ENCODE measurements around the gene TNRC6B.

The TNRC6B gene

GRCh38 chr22:40224702-40225101 lies 47.0 kb downstream of the TNRC6B start:
- H3K27me3 ChIP-seq (ENCODE audit: control insufficient read depth in 2 of 2, insufficient read depth in 2 of 2, low read length in 2 of 2), result no peaks in the 10 kb centered on the region
- H3K9ac ChIP-seq (ENCODE audit: low read depth in 1 of 2, low read length in 2 of 2), result no peak overlapping the region
- no peak overlapping the region for H3K27ac ChIP-seq (ENCODE audit: low read depth in 2 of 2, low read length in 2 of 2)
- H3K4me1 ChIP-seq (ENCODE audit: control insufficient read depth in 2 of 2, insufficient read depth in 2 of 2, low read length in 2 of 2), result peaks cover 0 to 3% of the 10 kb centered on the region in 2 donors
- no peak overlapping the region for H3K4me3 ChIP-seq (ENCODE audit: low read length in 2 of 2)
- H3K9me3 ChIP-seq (ENCODE audit: control insufficient read depth in 2 of 2, low read length in 2 of 2), result no peaks in the 10 kb centered on the region
- no peaks in the 10 kb centered on the region for H3K36me3 ChIP-seq (ENCODE audit: control insufficient read depth in 2 of 2, insufficient read depth in 2 of 2, low read length in 2 of 2)

DNA sequence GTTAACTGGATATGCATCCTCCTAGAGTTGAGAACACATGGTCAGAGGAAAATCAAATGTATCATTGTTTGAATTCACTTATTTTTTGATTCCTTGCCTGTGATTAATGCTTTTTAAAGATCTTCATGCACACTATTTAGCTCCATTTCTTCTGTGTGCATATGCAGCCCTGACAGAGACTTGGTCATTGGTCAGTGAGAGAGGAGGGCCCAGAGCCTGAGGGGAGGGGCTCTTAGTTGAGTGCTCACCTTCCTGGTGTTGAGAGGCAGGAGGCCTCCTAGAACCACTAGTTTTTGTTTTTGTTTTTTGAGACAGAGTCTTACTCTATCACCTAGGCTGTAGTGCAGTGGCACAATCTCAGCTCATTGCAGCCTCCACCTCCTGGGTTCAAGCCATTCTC lies 48.9 kb downstream of the TNRC6B start:
- H3K4me3 ChIP-seq (ENCODE audit: low read length in 2 of 2), result no peak overlapping the region
- H3K27me3 ChIP-seq (ENCODE audit: control insufficient read depth in 2 of 2, insufficient read depth in 2 of 2, low read length in 2 of 2), result no peaks in the 10 kb centered on the region
- H3K9me3 ChIP-seq (ENCODE audit: control insufficient read depth in 2 of 2, low read length in 2 of 2), result no peaks in the 10 kb centered on the region
- H3K4me1 ChIP-seq (ENCODE audit: control insufficient read depth in 2 of 2, insufficient read depth in 2 of 2, low read length in 2 of 2), result no peaks in the 10 kb centered on the region
- H3K36me3 ChIP-seq (ENCODE audit: control insufficient read depth in 2 of 2, insufficient read depth in 2 of 2, low read length in 2 of 2), result peaks cover 0 to under 1% of the 10 kb centered on the region in 2 donors
- no peak overlapping the region for H3K9ac ChIP-seq (ENCODE audit: low read depth in 1 of 2, low read length in 2 of 2)
- no peak overlapping the region for H3K27ac ChIP-seq (ENCODE audit: low read depth in 2 of 2, low read length in 2 of 2)

- Histone ChIP-seq H3K27ac (ENCODE audit: low read depth in 2 of 2, low read length in 2 of 2) (no peak overlapping the region), H3K36me3 (ENCODE audit: control insufficient read depth in 2 of 2, insufficient read depth in 2 of 2, low read length in 2 of 2) (peaks cover 4 to 8% of the 10 kb centered on the region in 2 donors), H3K9me3 (ENCODE audit: control insufficient read depth in 2 of 2, low read length in 2 of 2) (no peaks in the 10 kb centered on the region), H3K4me3 (ENCODE audit: low read length in 2 of 2) (no peak overlapping the region), H3K4me1 (ENCODE audit: control insufficient read depth in 2 of 2, insufficient read depth in 2 of 2, low read length in 2 of 2) (no peaks in the 10 kb centered on the region), H3K27me3 (ENCODE audit: control insufficient read depth in 2 of 2, insufficient read depth in 2 of 2, low read length in 2 of 2) (no peaks in the 10 kb centered on the region), H3K9ac (ENCODE audit: low read depth in 1 of 2, low read length in 2 of 2) (no peak overlapping the region)
Measured at GRCh38 chr22:40231618-40232313, 54.0 kb downstream of the TNRC6B start.

- no peaks in the 10 kb centered on the region for H3K4me1 ChIP-seq (ENCODE audit: control insufficient read depth in 2 of 2, insufficient read depth in 2 of 2, low read length in 2 of 2)
Measured at GRCh38 chr22:40232624-40233023, 54.9 kb downstream of the TNRC6B start.

GRCh38 chr22:40233886-40234285 lies 56.2 kb downstream of the TNRC6B start:
- H3K4me1 ChIP-seq (ENCODE audit: control insufficient read depth in 2 of 2, insufficient read depth in 2 of 2, low read length in 2 of 2), result peaks cover 0 to 3% of the 10 kb centered on the region in 2 donors

More at GRCh38 chr22:40232624-40233023, 54.9 kb downstream of the TNRC6B start:
- Histone ChIP-seq H3K27me3 (ENCODE audit: control insufficient read depth in 2 of 2, insufficient read depth in 2 of 2, low read length in 2 of 2) (no peaks in the 10 kb centered on the region), H3K27ac (ENCODE audit: low read depth in 2 of 2, low read length in 2 of 2) (no peak overlapping the region), H3K9me3 (ENCODE audit: control insufficient read depth in 2 of 2, low read length in 2 of 2) (no peaks in the 10 kb centered on the region), H3K9ac (ENCODE audit: low read depth in 1 of 2, low read length in 2 of 2) (no peak overlapping the region), H3K4me3 (ENCODE audit: low read length in 2 of 2) (no peak overlapping the region), H3K36me3 (ENCODE audit: control insufficient read depth in 2 of 2, insufficient read depth in 2 of 2, low read length in 2 of 2) (peaks cover 4 to 8% of the 10 kb centered on the region in 2 donors)

GRCh38 chr22:40234658-40235057 lies 56.9 kb downstream of the TNRC6B start:
- Histone ChIP-seq H3K4me3 (ENCODE audit: low read length in 2 of 2) (no peak overlapping the region), H3K27ac (ENCODE audit: low read depth in 2 of 2, low read length in 2 of 2) (no peak overlapping the region), H3K9ac (ENCODE audit: low read depth in 1 of 2, low read length in 2 of 2) (no peak overlapping the region), H3K36me3 (ENCODE audit: control insufficient read depth in 2 of 2, insufficient read depth in 2 of 2, low read length in 2 of 2) (peaks cover 4 to 11% of the 10 kb centered on the region in 2 donors), H3K4me1 (ENCODE audit: control insufficient read depth in 2 of 2, insufficient read depth in 2 of 2, low read length in 2 of 2) (peaks cover 0 to 6% of the 10 kb centered on the region in 2 donors), H3K9me3 (ENCODE audit: control insufficient read depth in 2 of 2, low read length in 2 of 2) (no peaks in the 10 kb centered on the region), H3K27me3 (ENCODE audit: control insufficient read depth in 2 of 2, insufficient read depth in 2 of 2, low read length in 2 of 2) (no peaks in the 10 kb centered on the region)

More at GRCh38 chr22:40233886-40234285, 56.2 kb downstream of the TNRC6B start:
- H3K27ac ChIP-seq (ENCODE audit: low read depth in 2 of 2, low read length in 2 of 2), result no peak overlapping the region
- H3K9me3 ChIP-seq (ENCODE audit: control insufficient read depth in 2 of 2, low read length in 2 of 2), result no peaks in the 10 kb centered on the region
- no peak overlapping the region for H3K4me3 ChIP-seq (ENCODE audit: low read length in 2 of 2)
- no peaks in the 10 kb centered on the region for H3K27me3 ChIP-seq (ENCODE audit: control insufficient read depth in 2 of 2, insufficient read depth in 2 of 2, low read length in 2 of 2)
- H3K9ac ChIP-seq (ENCODE audit: low read depth in 1 of 2, low read length in 2 of 2), result no peak overlapping the region
- peaks cover 4 to 11% of the 10 kb centered on the region in 2 donors for H3K36me3 ChIP-seq (ENCODE audit: control insufficient read depth in 2 of 2, insufficient read depth in 2 of 2, low read length in 2 of 2)

DNA sequence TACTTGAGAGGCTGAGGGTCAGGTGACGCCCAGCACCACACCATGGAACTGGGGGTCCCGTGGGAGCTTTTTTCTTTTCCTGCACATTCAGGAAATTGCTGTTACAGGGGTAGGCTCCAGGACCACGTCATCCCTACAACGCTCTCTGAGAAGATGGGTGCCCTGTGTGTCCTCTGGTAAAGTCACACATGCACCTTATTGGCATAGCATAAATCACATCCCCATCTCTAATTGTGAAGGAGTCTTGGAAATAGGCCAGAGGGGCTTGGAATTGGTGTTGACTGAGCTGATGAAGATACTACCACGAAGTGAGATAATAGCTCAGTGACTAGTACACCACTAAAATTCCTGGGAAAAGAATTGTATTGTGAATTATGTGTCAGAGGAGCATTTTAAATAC lies 57.6 kb downstream of the TNRC6B start:
- Histone ChIP-seq H3K27ac (ENCODE audit: low read depth in 2 of 2, low read length in 2 of 2) (no peak overlapping the region), H3K9me3 (ENCODE audit: control insufficient read depth in 2 of 2, low read length in 2 of 2) (no peaks in the 10 kb centered on the region), H3K4me3 (ENCODE audit: low read length in 2 of 2) (no peak overlapping the region), H3K27me3 (ENCODE audit: control insufficient read depth in 2 of 2, insufficient read depth in 2 of 2, low read length in 2 of 2) (no peaks in the 10 kb centered on the region), H3K4me1 (ENCODE audit: control insufficient read depth in 2 of 2, insufficient read depth in 2 of 2, low read length in 2 of 2) (peaks cover 0 to 7% of the 10 kb centered on the region in 2 donors), H3K9ac (ENCODE audit: low read depth in 1 of 2, low read length in 2 of 2) (no peak overlapping the region), H3K36me3 (ENCODE audit: control insufficient read depth in 2 of 2, insufficient read depth in 2 of 2, low read length in 2 of 2) (peaks cover 4 to 11% of the 10 kb centered on the region in 2 donors)

- Histone ChIP-seq H3K36me3 (ENCODE audit: control insufficient read depth in 2 of 2, insufficient read depth in 2 of 2, low read length in 2 of 2) (peaks cover 4 to 11% of the 10 kb centered on the region in 2 donors), H3K27ac (ENCODE audit: low read depth in 2 of 2, low read length in 2 of 2) (no peak overlapping the region), H3K9ac (ENCODE audit: low read depth in 1 of 2, low read length in 2 of 2) (no peak overlapping the region), H3K9me3 (ENCODE audit: control insufficient read depth in 2 of 2, low read length in 2 of 2) (no peaks in the 10 kb centered on the region), H3K4me3 (ENCODE audit: low read length in 2 of 2) (no peak overlapping the region), H3K4me1 (ENCODE audit: control insufficient read depth in 2 of 2, insufficient read depth in 2 of 2, low read length in 2 of 2) (peaks cover 0 to 9% of the 10 kb centered on the region in 2 donors), H3K27me3 (ENCODE audit: control insufficient read depth in 2 of 2, insufficient read depth in 2 of 2, low read length in 2 of 2) (no peaks in the 10 kb centered on the region)
Measured at GRCh38 chr22:40236131-40236665, 58.5 kb downstream of the TNRC6B start.

- Histone ChIP-seq H3K27me3 (ENCODE audit: control insufficient read depth in 2 of 2, insufficient read depth in 2 of 2, low read length in 2 of 2) (no peaks in the 10 kb centered on the region), H3K9me3 (ENCODE audit: control insufficient read depth in 2 of 2, low read length in 2 of 2) (no peaks in the 10 kb centered on the region), H3K4me3 (ENCODE audit: low read length in 2 of 2) (no peak overlapping the region), H3K9ac (ENCODE audit: low read depth in 1 of 2, low read length in 2 of 2) (no peak overlapping the region), H3K36me3 (ENCODE audit: control insufficient read depth in 2 of 2, insufficient read depth in 2 of 2, low read length in 2 of 2) (peaks cover 4 to 5% of the 10 kb centered on the region in 2 donors), H3K4me1 (ENCODE audit: control insufficient read depth in 2 of 2, insufficient read depth in 2 of 2, low read length in 2 of 2) (peaks cover 0 to 9% of the 10 kb centered on the region in 2 donors), H3K27ac (ENCODE audit: low read depth in 2 of 2, low read length in 2 of 2) (no peak overlapping the region)
Measured at GRCh38 chr22:40237241-40237640, 59.5 kb downstream of the TNRC6B start.

DNA sequence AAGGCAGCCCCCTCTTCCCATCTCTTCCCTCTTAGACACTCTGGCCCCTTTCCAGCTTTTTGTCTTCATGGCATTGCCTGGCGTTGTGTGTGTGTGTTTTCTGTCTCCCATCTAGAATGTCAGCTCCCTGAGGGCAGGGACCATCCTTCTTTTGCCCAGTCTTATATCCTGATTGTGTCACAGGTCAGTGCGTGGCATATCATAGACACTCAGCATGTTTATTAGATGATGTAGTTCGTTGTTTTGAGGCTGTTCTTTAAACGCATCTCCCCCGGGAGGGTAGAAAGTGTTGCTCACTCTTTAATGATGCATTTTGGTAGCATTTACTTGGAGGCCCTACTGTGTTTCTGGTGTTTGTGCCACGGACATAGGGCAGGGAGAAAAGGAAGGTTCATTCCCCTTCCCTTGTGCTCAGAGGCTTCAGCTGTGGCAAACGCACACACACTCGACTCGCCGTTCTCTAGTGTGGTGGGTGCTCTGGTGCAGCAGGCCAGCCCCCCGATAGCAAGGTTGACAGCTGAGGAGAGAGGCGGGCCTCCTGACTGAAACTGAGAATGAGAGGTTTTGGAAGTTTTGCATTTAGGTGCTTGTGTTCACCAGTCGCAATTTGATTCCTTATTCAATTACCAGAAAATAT lies 60.2 kb downstream of the TNRC6B start:
- Histone ChIP-seq H3K4me3 (ENCODE audit: low read length in 2 of 2) (no peak overlapping the region), H3K9ac (ENCODE audit: low read depth in 1 of 2, low read length in 2 of 2) (no peak overlapping the region), H3K27ac (ENCODE audit: low read depth in 2 of 2, low read length in 2 of 2) (no peak overlapping the region), H3K9me3 (ENCODE audit: control insufficient read depth in 2 of 2, low read length in 2 of 2) (no peaks in the 10 kb centered on the region), H3K36me3 (ENCODE audit: control insufficient read depth in 2 of 2, insufficient read depth in 2 of 2, low read length in 2 of 2) (peaks cover 2% of the 10 kb centered on the region in 2 donors), H3K4me1 (ENCODE audit: control insufficient read depth in 2 of 2, insufficient read depth in 2 of 2, low read length in 2 of 2) (peaks cover 0 to 9% of the 10 kb centered on the region in 2 donors), H3K27me3 (ENCODE audit: control insufficient read depth in 2 of 2, insufficient read depth in 2 of 2, low read length in 2 of 2) (no peaks in the 10 kb centered on the region)
